ENCODE data around the gene PIF1. TPM values are rescaled to one million over a fixed set of nuclear protein-coding genes. Genes with fewer than 3 reads are reported as not detected.

The PIF1 gene
- total RNA-seq: 1.9 and 2.3 TPM in 2 replicates

DNA sequence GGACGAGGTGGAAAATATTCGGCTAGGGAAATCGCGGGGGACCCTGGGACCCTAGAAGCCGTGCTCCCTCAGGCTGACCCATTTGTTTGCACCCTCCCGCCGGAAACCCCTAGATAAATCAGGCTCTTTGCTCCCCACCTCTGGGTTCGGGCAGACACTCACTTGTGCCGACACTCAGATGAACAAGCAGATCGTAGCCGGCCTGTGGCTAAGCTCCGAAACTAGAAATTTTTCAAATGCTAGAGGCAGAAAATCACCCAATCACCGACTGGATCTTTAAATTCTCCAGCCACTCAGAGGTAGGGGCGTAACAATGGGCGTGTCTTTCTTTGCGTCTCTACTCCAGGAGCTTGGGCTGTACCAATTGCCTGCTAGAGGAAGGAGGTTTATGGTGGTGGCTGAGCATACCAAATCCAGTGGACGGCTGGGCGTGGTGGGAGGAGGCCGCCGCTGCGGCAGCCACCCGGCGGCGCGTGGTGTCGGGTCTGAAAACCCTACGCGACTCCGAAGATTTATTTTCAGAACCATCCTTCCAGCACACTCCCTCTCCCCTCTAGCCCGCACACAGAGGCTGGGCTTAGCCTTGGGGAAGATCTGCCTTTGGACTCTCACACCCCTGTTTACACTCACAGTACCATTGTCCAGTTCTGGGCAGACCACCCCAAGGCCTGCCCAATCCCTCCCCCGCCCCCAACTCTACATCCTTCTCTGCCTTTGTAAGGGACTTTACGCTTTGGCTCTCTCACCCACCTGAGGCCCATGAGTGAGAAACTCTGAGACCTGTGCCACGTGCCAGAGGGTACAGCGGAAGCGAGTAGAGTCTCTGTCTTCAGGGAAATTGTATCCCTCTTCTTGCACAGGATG lies at the start of gene PIF1:
Gene PIF1, minus strand, starts transcription at position 217 of the 864 bp plus-strand sequence. CDS start 1,312 bp downstream, outside the sequence.
- H3K4me3 ChIP-seq (ENCODE audit: low read depth, low read length): peak within 1 kb of the TSS; percentile 69
- DNase-seq (ENCODE audit: low read depth): peak; percentile 96
- H3K36me3 ChIP-seq (ENCODE audit: control insufficient read depth, insufficient read depth, low read length): no peaks in the 10 kb centered on the region
- H3K27me3 ChIP-seq (ENCODE audit: control insufficient read depth, insufficient read depth, low read length): no peaks in the 10 kb centered on the region
- no peak for TF ChIP-seq CTCF (IDR thresholded peaks at IDR 0.05; ENCODE audit: insufficient read depth, low read length, poor library complexity, severe bottlenecking)

- H3K4me3 ChIP-seq (ENCODE audit: low read depth, low read length): no peak overlapping the region
- no peaks in the 10 kb centered on the region for H3K36me3 ChIP-seq (ENCODE audit: control insufficient read depth, insufficient read depth, low read length)
- H3K27me3 ChIP-seq (ENCODE audit: control insufficient read depth, insufficient read depth, low read length): no peaks in the 10 kb centered on the region
- no peak for TF ChIP-seq CTCF (IDR thresholded peaks at IDR 0.05; ENCODE audit: insufficient read depth, low read length, poor library complexity, severe bottlenecking)
- no peak for DNase-seq (ENCODE audit: low read depth)
Measured at GRCh38 chr15:64870353-64870752, 44.9 kb upstream of the PIF1 start.

- TF ChIP-seq CTCF (IDR thresholded peaks at IDR 0.05; ENCODE audit: insufficient read depth, low read length, poor library complexity, severe bottlenecking): no peak
- H3K36me3 ChIP-seq (ENCODE audit: control insufficient read depth, insufficient read depth, low read length): no peaks in the 10 kb centered on the region
- no peaks in the 10 kb centered on the region for H3K27me3 ChIP-seq (ENCODE audit: control insufficient read depth, insufficient read depth, low read length)
- DNase-seq (ENCODE audit: low read depth): no peak
- no peak overlapping the region for H3K4me3 ChIP-seq (ENCODE audit: low read depth, low read length)
Measured at GRCh38 chr15:64869501-64869900, 44.1 kb upstream of the PIF1 start.

DNA sequence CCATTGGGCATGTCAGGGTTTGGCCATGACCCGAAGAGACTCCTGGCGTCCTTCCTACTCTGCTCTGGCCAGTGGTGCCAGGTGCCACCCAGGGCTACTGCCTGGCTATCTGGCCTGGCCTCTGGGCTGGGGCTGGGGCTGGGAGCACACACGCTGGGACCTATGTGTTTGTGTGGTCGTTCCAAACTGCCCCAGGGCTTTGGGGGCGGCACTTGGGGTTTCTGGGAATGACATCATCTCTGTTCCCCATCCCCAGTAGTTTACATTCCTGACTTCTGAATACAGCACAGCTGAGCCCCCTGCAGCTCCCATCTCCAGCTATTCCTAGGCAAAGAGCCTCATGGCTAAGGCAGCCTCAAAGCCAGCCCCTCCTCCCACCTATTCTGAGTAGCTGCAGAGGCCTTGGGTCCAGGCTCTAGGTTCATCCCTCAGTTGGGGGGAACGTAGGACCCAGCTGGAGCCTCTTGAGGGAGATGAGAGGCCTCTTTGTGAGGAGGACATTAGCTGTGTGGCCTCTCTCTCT lies 40.6 kb upstream of the PIF1 start:
- TF ChIP-seq CTCF (IDR thresholded peaks at IDR 0.05; ENCODE audit: insufficient read depth, low read length, poor library complexity, severe bottlenecking): no peak
- no peak for DNase-seq (ENCODE audit: low read depth)
- no peaks in the 10 kb centered on the region for H3K36me3 ChIP-seq (ENCODE audit: control insufficient read depth, insufficient read depth, low read length)
- no peaks in the 10 kb centered on the region for H3K27me3 ChIP-seq (ENCODE audit: control insufficient read depth, insufficient read depth, low read length)
- no peak overlapping the region for H3K4me3 ChIP-seq (ENCODE audit: low read depth, low read length)

GRCh38 chr15:64865126-64865997 lies 39.9 kb upstream of the PIF1 start:
- H3K36me3 ChIP-seq (ENCODE audit: control insufficient read depth, insufficient read depth, low read length): peaks cover 1% of the 10 kb centered on the region

More at GRCh38 chr15:64865126-64865997, 39.9 kb upstream of the PIF1 start:
- Histone ChIP-seq H3K27me3 (ENCODE audit: control insufficient read depth, insufficient read depth, low read length) (no peaks in the 10 kb centered on the region), H3K4me3 (ENCODE audit: low read depth, low read length) (no peak overlapping the region)
- no peak for DNase-seq (ENCODE audit: low read depth)
- TF ChIP-seq CTCF (IDR thresholded peaks at IDR 0.05; ENCODE audit: insufficient read depth, low read length, poor library complexity, severe bottlenecking): no peak

Measured in kidney epithelial cell (primary cell).